HepG2 (cell line): ENCODE data around the gene TLR2.

ENCODE experiments used
- GABPA ChIP-seq, 2 experiments: IDR thresholded peaks; 2 replicates each; pipeline ENCODE4 v1.6.1; 2011 to 2016; ENCODE audit warnings: low read depth in 2 of 2, low read length in 1 of 2, missing biosample characterization in 1 of 2, missing genetic modification characterization in 1 of 2
- KLF12 ChIP-seq: sonication (generic); formaldehyde crosslinking; IDR thresholded peaks from 2 replicates; pipeline ENCODE4 v1.4.0; 2020; ENCODE audit warnings: missing genetic modification reagents, borderline replicate concordance
- KLF9 ChIP-seq: IDR thresholded peaks from 2 replicates; pipeline ENCODE4 v1.6.1; 2016; ENCODE audit warnings: low read depth
- MAFG ChIP-seq: sonication (generic); formaldehyde crosslinking; IDR thresholded peaks from 2 replicates; pipeline ENCODE4 v1.5.1; 2020; ENCODE audit warnings: mild to moderate bottlenecking, missing genetic modification reagents
- MYC ChIP-seq: sonication (generic); formaldehyde crosslinking; IDR thresholded peaks from 2 replicates; pipeline ENCODE4 v1.9.0; 2021; ENCODE audit warnings: missing genetic modification reagents, borderline replicate concordance
- POLR2A ChIP-seq, 2 experiments: IDR thresholded peaks; 2 replicates each; pipeline ENCODE4 v1.6.1; 2011; ENCODE audit warnings: low read depth in 2 of 2, low read length in 2 of 2, mild to moderate bottlenecking in 1 of 2, moderate library complexity in 1 of 2; ENCODE audit not compliant: insufficient read depth in 1 of 2
- PTBP1 ChIP-seq: fragments of 200-400 bp; formaldehyde crosslinking; IDR thresholded peaks from 2 replicates; pipeline ENCODE4 v1.6.1; 2018; ENCODE audit warnings: low read length, low read depth; ENCODE audit not compliant: poor library complexity, severe bottlenecking
- TIGD3 ChIP-seq: sonication (generic); formaldehyde crosslinking; IDR thresholded peaks from 2 replicates; pipeline ENCODE4 v1.5.1; 2020; ENCODE audit warnings: mild to moderate bottlenecking, missing genetic modification reagents, borderline replicate concordance
- YY1 ChIP-seq: IDR thresholded peaks from 2 replicates; pipeline ENCODE4 v1.6.1; 2011; ENCODE audit warnings: low read length, low read depth, moderate library complexity, mild to moderate bottlenecking; ENCODE audit not compliant: insufficient read depth, insufficient replicate concordance
- ZSCAN20 ChIP-seq: sonication (generic); formaldehyde crosslinking; IDR thresholded peaks from 2 replicates; pipeline ENCODE4 v1.4.0; 2020; ENCODE audit warnings: missing genetic modification reagents, mild to moderate bottlenecking, borderline replicate concordance
- TF ChIP-seq, protein P1 (sequence below): sonication (generic); formaldehyde crosslinking; IDR thresholded peaks from 2 replicates; pipeline ENCODE4 v1.5.0; 2020; ENCODE audit warnings: mild to moderate bottlenecking, missing genetic modification reagents, moderate library complexity
- TF ChIP-seq, protein P2 (sequence below): sonication (generic); formaldehyde crosslinking; IDR thresholded peaks from 2 replicates; pipeline ENCODE4 v1.8.1; 2023; ENCODE audit warnings: mild to moderate bottlenecking, moderate library complexity, missing genetic modification reagents

- no peak for TF ChIP-seq POLR2A (IDR thresholded peaks at IDR 0.05; ENCODE audit: insufficient read depth in 1 of 2, low read depth in 2 of 2, low read length in 2 of 2)
- no peak for TF ChIP-seq TIGD3 (CRISPR knock-in tag)
- TF ChIP-seq MAFG = no peak
- no peak for TF ChIP-seq YY1
- no peak for TF ChIP-seq GABPA (IDR thresholded peaks at IDR 0.05; ENCODE audit: low read depth, low read length)
- TF ChIP-seq GABPA (CRISPR knock-in tag; IDR thresholded peaks at IDR 0.05; ENCODE audit: low read depth) = no peak
- TF ChIP-seq, protein P1, sequence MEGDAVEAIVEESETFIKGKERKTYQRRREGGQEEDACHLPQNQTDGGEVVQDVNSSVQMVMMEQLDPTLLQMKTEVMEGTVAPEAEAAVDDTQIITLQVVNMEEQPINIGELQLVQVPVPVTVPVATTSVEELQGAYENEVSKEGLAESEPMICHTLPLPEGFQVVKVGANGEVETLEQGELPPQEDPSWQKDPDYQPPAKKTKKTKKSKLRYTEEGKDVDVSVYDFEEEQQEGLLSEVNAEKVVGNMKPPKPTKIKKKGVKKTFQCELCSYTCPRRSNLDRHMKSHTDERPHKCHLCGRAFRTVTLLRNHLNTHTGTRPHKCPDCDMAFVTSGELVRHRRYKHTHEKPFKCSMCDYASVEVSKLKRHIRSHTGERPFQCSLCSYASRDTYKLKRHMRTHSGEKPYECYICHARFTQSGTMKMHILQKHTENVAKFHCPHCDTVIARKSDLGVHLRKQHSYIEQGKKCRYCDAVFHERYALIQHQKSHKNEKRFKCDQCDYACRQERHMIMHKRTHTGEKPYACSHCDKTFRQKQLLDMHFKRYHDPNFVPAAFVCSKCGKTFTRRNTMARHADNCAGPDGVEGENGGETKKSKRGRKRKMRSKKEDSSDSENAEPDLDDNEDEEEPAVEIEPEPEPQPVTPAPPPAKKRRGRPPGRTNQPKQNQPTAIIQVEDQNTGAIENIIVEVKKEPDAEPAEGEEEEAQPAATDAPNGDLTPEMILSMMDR (CRISPR knock-in tag) = no peak
- TF ChIP-seq MYC (CRISPR knock-in tag) = no peak
- no peak for TF ChIP-seq ZSCAN20 (CRISPR knock-in tag)
- TF ChIP-seq, protein P2, sequence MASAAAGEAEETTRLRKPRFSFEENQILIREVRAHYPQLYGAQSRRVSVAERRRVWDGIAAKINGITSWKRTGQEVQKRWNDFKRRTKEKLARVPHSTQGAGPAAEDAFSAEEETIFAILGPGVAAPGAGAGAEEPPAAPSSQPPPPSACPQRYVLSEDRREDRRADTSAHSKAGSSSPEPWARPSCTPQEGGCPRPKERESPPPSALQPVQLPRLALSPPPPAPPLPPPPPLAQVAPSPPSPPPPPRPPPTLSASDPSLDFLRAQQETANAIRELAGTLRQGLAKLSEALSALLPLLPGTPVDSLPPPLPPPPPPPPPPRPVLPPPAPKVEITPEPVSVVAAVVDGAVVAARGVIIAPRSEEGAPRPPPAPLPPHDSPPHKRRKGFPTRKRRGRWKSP (CRISPR knock-in tag) = no peak
- no peak for TF ChIP-seq KLF9 (CRISPR knock-in tag)
- no peak for TF ChIP-seq KLF12
- no peak for TF ChIP-seq PTBP1
Observed at GRCh38 chr4:153679486-153679885, 4.6 kb upstream of the TLR2 start.
